ENCODE measurements around the gene TOM1L1.

The TOM1L1 gene

DNA sequence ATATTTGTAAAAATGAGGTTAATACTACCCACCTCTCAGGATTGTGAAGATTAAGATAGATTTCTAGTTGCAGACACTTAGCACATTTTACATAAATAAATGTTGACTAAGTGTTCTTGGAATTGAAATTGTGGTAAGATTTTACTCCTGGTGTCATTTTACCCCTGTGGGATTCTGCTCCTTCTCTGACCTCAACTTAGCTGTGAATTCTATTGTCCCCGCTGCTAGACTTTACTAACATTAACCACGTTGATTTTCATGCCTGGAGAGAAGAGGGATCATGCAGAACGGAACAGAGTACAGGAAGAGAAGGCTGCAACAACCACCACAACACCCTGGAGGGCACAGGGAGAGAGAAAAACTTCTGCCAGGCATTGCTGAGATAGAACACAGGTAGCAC, 2.1 kb upstream of the TOM1L1 start:
- no peak for DNase-seq (ENCODE audit: low read depth in 2 of 2)

DNA sequence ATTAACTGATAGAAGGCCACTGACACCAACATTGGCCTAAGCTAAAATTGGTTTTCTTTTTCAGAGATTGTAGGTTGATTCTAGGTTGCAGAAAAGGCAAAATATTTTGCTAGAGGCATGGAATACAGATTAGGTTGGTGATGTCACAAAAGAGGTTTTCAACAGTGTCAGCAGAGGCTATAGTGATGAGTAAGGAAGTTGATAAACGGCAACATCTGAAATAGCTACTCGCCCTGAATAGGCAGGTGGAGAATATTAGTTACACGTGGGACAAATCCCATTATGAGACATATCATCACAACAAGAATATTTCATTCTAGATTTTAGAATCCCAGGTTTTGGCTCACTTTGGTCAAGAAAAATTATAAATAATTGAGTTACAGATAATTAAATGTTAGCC, 1.5 kb upstream of the TOM1L1 start:
- no peak for DNase-seq (ENCODE audit: low read depth in 2 of 2)

DNA sequence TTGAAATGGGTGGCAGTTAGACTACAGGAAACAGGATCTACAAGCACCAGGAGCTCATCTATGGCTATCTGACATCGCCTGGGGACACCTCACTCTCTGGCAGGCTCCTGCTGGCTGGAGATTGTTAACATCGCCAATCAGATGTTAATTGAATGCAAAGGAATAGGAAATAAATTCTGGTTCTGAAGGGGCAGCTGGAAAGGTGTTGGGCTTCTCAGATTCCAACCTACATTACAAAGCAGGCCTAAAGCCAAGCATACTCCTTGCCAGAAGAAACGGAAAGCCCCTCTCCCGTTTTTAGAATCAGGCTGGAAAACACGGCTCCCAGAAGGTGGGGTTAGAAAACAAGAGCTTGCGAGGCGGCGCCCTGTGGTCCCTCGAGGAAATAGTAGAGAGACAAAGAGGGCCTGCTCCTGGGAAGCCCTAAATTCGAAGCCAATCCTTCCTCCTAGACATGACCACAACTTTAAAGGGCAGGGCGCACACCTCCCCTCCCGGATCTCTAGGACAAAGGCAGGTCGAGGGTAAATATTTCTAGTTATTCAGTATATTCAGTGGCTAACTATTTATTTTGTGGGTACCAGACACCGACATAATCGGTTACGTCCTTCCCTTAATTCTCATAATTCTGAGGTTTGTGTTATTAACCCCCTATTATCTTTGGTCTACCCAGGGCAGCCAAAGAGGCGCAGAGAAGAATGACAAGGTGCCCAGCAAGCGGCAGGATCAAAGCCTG, 763 bp upstream of the TOM1L1 start:
- DNase-seq (ENCODE audit: low read depth in 2 of 2), result no peak

DNA sequence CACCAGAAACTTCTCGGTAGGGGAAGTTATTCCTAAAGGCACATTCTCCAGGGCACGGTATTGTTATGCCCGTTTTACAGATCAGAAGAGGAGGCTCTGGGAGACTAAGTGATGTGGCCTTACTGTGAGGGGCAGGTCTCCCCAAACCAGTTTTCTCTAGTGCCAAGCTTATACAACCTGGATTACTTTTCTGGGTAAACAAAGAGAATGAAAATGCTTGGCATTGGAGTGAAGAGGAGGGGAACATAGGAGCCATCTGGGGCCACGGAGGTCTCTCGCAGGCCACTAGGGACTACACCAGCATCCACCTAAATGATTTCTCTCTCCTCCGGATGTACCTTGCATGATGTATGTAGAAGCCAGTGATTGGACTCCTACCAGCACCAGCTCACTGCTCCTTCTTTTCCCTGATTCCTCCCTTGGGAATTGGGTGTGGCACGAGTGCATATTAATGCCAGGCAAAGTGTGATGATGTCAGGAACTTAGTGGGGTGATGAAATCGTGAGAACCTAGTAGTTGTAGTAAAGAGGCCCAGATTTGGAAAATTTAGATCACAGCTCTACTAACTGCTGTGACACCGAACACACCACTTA, 674 bp downstream of the TOM1L1 start:
- no peak for DNase-seq (ENCODE audit: low read depth in 2 of 2)

DNA sequence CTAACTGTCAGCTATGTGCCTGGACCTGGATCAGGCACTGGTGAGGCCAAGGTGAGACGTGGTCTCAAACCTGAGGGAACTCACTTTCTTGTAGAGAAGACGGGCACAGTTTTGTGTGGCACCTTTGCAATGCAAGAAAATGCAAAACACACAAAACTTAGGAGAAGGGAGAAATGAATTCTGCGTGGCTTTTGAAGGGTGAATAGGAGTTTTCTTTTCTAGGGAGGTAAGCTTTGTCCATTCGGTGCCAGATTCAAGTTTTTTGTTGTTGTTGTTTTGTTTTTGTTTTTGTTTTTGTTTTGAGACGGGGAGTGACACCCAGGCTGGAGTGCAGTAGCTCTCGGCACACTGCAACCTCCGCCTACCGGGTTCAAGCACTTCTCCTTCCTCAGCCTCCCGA, 1.4 kb downstream of the TOM1L1 start:
- DNase-seq (ENCODE audit: low read depth in 2 of 2), result no peak

DNA sequence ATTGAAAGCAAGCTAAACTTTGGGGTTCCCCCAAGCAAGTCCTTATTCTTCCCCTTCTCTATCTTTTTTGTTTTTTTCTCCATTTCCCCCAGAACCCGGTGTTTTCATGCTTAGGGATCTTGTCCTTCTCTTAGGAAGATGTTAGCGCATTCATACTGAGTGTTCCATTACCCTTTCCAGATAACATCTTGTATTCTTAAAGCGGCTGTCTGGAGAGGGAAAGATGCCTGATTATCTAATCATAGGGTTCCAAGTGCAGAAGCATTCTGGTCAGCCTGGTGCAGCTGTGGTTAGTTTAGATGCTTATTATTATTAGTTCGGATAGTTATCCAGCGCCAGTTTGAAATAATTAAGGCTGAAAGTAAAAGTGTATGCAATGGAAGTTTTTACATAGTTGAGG, 2.0 kb downstream of the TOM1L1 start:
- no peak for DNase-seq (ENCODE audit: low read depth in 2 of 2)

DNA sequence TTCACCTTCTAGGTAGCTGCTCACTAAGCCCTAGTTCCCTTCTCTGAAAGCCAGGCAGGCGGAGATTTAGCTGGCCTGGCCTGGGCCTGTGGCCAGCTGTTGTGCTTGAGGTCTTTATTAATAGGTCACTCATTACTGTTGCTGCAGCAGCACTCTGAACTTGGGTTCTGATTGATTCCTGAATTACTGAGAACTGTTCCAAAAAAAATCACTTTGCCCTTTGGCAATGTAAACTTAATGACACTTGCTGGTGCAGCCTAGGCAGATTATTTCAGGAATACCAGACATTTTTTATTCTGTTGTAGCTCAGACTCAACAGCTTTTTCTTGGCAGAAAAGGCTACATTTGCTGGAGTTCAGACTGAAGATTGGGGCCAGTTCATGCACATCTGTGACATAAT, 2.7 kb downstream of the TOM1L1 start:
- DNase-seq (ENCODE audit: low read depth in 2 of 2), result no peak

DNA sequence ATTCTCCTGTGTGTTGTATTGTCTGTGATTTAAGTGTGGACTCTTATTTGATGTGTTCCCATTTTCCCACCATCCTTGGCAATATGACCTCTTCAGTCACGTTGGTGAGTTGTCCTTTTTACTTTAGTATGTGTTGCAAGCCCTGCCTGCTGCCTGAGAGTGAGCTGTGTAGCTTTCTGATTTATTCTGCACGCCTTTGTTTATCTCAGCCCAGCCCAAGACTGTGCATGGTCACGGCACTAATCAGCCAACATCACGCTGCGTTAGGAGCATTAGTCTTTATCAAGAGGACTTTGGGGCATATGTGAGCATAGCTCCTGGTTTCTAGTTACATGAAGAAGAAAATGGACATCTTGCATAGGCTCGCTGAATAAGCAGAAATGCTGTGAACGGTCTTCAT, 6.0 kb downstream of the TOM1L1 start:
- DNase-seq (ENCODE audit: low read depth in 2 of 2), result no peak

DNA sequence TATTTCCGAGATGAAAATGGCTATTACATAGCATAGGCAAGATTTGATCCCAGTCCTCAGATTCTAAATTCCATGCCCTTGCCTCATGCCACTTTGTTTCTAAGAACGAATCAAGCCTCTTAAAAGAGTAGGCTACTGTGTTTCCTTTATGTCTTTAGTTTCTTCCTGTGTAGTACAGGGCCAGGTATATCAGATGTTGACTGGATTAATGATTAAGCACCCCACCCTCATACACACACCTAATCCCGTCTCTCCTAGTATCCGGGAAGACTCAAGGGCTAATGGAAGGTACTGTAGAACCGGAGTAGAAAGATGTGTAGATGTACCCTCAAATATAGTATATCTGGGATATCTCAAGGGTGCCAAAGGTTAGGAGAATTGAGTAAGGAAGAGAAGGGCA, 6.7 kb downstream of the TOM1L1 start:
- no peak for DNase-seq (ENCODE audit: low read depth in 2 of 2)

DNA sequence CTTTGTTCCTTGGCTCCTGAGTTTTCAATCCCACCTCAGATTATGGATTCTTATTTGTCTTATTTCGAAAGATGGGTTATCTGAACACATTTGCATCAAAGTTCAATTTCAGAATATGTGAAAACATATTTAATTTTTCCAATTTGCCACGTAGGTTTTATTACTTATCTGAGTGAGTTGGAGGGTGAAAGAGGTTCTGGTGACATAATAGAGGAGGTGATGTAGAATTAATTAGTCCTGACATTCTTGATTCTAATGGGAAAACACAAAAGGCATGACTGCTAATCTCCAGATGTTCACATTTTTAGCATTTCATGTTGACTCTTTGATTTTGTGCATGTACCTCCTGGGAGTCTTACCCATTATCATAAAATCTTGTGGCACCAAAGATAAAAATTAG, 9.1 kb downstream of the TOM1L1 start:
- DNase-seq (ENCODE audit: low read depth in 2 of 2), result no peak

DNA sequence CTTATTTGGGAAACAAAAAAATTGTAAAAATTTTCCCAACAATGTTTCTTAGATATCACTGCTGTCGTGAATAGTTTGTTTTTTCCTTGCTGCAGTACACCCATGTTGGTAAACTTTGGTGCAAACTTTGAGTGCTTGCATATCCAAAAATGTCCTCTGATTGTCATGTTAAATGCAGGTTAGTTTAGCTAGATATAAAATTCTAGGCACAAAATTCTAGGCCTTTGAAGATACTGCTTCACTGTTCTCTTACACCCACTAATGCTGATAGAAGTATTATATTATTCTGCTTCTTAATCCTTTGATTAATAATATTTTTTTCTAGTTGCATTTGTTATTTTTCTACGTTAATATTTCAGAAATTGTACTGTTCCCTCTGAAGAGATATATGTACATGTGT, 16.1 kb downstream of the TOM1L1 start:
- DNase-seq (ENCODE audit: low read depth in 2 of 2), result no peak

DNA sequence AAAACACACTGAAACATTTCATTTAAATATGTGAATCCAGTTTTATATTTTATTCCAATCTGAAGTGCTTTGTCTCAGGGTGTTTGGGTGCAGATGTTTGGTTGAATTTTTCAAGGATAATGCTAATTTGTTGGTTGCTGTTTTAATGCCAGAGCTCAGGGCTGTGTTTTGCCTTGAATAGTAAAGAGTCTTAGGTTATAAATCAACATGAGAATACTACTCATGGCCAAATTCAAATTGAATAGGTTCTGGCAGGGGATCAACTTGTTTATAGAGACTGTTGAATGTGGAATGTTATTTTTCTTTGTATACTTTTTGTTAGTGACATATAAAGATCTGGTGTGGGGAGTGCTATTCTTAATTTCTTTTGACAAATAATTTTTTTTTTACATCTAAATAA, 18.8 kb downstream of the TOM1L1 start:
- no peak for DNase-seq (ENCODE audit: low read depth in 2 of 2)

DNA sequence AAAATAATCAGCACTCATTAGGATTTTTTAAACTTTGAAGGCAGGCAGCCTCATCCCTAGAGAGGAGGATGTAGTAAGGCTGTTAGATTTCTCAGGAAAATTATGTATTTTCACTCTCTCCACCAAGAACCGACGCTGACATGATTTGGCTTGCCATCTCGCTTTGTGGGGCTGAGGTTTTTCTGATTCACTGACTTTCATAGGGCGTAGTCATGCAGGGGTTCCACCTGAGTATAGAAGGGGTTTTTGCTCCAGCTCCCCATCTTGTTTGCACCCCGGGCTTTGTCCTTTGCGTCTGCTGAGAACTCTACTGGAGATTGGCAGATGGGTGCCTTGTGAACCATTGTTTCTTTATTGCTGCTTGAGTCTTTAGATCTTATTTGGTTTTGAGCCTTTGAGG, 20.2 kb downstream of the TOM1L1 start:
- DNase-seq (ENCODE audit: low read depth in 2 of 2), result no peak

DNA sequence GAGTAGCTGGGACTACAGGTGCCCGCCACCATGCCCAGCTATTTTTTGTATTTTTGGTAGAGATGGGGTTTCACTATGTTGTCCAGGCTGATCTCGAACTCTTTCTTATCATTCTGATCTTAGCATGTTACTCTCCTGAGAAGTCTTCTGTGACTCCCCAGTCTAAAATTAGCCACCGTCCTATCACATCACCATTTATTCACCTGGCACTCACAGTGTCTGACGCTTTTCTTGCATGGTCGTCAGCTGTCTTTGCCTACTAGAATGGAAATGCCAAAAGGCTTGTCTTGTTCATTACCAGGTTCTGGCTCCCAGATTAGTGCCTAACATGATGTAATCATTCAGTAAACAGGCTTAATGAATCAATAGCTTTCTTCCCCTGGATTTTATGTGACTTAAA, 23.8 kb downstream of the TOM1L1 start:
- DNase-seq (ENCODE audit: low read depth in 2 of 2), result no peak

DNA sequence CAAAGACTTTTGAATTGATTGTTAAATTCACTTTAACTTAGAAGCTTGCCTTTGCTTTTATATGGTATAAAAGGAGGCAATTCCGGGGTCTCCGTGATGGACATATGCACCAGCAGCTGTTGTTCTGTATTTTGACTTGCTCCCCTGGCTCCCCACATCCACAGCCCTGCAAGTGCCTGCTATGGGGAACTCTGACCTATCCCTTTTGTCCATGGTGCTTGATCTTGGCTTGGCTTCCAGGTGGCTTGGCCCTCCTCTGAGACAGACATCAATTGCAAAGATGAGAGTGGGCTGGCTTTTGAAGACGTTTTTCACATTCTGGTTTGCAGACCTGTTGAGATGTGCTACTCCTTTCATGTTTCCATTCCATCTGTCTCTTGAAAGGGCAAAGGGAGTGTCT, 26.9 kb downstream of the TOM1L1 start:
- DNase-seq (ENCODE audit: low read depth in 2 of 2), result no peak

DNA sequence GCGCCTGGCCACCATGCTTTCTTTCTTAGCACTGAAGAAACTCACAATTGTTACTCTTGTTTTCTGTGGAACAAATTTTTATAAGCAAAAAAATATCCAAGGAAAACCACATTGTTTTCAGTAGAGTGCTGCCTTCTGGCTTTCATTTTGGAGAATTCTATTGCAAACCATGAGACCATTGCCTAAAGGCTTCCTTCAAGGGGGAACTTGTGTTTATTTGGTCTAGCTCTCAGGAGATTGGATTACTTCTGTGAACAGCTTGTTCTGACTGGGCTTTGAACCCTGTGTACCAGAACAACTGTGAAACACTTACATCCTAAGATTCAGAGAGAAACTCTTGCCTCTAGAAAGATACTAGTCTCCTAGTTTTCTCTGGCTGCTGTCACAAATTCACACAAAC, 32.1 kb downstream of the TOM1L1 start:
- no peak for DNase-seq (ENCODE audit: low read depth in 2 of 2)

DNA sequence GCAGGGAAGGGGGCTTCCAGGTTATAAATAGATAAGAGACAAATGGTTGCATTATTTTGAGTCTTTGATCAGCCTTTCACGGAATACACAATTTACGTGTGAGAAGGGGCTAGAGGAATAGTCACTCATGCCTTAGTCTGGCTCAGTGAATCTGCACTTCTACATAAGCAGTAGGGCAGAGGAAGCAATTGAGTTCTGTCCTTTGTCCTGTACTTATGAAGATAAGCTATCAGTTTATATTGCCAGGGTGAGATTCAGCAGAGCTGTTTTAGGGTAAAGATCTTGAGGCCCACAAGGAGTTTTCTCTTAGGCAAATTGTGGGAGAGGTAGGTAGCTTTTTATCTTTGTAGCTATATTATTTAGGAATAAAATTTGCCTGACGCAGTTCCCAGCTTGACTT, 33.3 kb downstream of the TOM1L1 start:
- DNase-seq (ENCODE audit: low read depth in 2 of 2), result no peak

DNA sequence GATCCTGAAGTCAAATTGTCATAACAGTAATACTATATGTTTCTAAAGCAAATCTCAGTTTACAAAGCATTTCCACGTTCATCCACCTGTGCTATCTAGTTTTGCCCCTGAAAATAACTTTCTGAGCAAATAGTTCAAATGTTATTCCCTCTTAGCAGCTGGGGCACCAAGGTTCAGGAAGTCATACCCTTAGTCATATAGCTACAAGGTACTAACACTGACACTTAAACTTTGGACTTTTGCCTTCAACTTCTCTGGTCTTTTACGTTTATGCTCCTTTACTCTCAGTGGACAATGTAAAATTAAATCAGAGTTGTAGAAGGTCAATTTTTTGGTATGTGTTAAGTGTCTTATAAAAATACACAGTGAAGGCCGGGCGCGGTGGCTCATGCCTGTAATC, 34.8 kb downstream of the TOM1L1 start:
- no peak for DNase-seq (ENCODE audit: low read depth in 2 of 2)

DNA sequence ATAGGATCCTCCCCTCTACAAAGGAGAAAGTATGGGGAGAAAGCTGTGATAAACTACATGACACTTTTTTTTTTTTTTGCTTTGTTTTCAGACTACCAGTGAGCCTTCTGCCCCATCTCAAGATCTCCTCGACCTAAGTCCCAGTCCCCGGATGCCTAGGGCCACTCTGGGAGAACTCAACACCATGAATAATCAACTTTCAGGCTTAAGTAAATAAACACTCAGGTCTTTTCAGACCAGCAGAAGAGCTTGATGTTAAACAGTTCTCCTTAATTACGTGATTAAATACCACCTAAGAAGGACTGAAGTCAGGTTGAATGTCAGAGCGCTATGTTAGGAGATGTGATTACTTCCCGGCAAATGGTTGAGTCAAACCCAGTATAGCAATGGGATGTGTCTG, 36.4 kb downstream of the TOM1L1 start:
- DNase-seq (ENCODE audit: low read depth in 2 of 2), result no peak

DNA sequence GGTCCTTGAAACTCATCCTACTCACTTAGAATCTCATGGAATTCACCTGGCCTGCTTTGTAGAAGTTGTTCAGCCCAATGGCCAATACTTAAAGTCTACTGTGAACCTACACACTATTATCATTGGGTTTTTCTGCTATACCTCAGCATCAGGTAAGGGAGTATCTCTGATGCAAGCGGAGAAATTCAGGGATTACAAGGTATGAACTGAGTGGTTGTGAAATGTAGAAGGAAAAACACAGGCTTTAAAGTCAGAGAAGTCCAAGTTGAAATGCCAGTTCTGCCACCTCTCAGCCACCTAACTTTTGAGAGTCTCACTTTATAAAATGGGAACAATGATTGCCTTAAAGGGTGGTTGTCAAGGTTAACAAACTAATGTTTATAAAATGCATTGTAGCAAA, 36.8 kb downstream of the TOM1L1 start:
- DNase-seq (ENCODE audit: low read depth in 2 of 2), result no peak

DNA sequence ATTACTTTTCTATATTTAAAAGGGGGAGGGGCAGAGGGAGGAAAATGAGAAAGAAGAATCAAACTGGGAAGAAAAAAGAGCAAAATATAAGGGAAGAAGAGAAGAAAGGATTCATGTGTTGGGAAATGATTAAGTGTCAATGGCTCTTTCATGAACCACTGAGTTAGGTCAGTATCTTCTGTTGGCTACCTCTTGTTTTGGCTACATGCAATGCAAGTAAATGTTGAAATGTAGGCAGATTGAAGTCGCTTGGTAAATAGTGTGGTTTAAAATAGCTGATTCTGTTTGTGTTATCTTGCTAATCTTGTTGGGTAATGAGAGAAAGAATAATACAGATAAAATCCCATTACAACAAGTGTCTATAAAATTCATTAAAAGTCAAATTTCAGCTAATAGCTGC, 40.6 kb downstream of the TOM1L1 start:
- no peak for DNase-seq (ENCODE audit: low read depth in 2 of 2)

DNA sequence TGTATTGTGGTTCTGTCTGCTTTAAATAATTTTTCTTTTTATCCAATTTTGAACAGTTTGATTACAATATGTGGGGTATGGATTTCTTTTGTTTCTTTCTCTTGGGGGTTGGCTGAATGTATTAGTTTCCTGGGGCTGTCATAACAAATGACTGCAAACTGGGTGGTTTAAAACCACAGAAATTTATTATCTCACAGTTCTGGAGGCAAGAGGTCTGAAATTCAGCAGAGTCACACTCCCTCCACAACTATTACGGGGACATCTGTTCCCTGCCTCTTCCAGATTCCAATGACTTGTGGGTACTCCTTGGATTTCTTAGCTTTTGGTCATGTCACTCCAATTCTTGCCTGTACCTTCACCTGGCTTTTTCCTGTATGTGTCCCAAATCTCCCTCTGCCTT, 44.1 kb downstream of the TOM1L1 start:
- DNase-seq (ENCODE audit: low read depth in 2 of 2), result no peak

DNA sequence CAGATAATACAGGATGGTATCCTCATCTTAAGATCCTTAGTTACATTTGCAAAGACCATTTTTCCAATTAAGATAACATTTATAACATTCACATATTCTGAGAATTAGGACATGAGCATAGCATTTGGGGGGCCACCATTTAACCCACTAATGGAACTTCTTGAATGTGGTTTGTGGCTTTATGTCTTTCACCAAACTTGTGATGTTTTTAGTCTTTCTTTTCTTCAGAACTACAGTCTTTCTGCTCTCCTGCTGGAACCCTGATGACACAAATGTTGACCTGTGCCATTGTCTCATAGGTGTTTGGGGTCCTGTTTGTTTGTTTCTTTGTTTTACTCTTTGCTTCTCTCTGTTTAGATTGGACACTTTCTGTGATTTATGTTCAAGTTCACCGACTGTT, 44.6 kb downstream of the TOM1L1 start:
- DNase-seq (ENCODE audit: low read depth in 2 of 2), result no peak

DNA sequence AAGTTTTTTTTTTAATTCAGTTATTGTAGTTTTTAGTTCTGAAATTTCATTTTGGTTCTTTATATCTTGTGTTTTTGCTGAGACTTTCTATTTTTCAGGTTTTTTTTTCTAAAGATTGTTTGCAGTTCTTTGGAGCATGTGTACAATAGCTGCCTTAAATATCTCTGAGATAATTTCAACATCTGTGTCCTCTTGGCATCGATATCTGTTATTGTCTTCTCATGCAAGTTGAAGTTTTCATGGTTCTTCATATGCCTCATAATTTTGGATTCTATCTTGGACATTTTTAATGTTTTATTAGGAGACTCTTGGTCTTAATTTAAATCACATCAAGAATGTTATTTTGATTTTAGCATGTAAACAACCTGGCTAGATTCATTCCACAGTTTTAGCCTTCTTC, 45.0 kb downstream of the TOM1L1 start:
- no peak for DNase-seq (ENCODE audit: low read depth in 2 of 2)
